Duodenal mucosa (tissue), 2 donors: ENCODE data around the gene PEX5L.

Experiments
- H3K27ac ChIP-seq: one replicate; pipeline ENCODE4 v1.7.0; 2013; ENCODE audit warnings: low read depth, low read length
- H3K27me3 ChIP-seq, 2 donors: one replicate each; pipeline ENCODE4 v1.7.0; 2013; ENCODE audit warnings: low read length in 2 of 2, control low read depth in 1 of 2; ENCODE audit not compliant: insufficient read depth in 2 of 2, control insufficient read depth in 1 of 2
- H3K36me3 ChIP-seq, 2 donors: one replicate each; pipeline ENCODE4 v1.7.0; 2013; ENCODE audit warnings: low read length in 2 of 2, control low read depth in 1 of 2; ENCODE audit not compliant: insufficient read depth in 2 of 2, control insufficient read depth in 1 of 2
- H3K4me1 ChIP-seq, 2 donors: one replicate each; pipeline ENCODE4 v1.7.0; 2013; ENCODE audit warnings: low read length in 2 of 2, control low read depth in 1 of 2; ENCODE audit not compliant: insufficient read depth in 2 of 2, control insufficient read depth in 1 of 2
- H3K4me3 ChIP-seq, 2 donors: one replicate each; pipeline ENCODE4 v1.7.0; 2013; ENCODE audit warnings: low read length in 2 of 2, low read depth in 1 of 2
- H3K9ac ChIP-seq, 2 donors: one replicate each; pipeline ENCODE4 v1.7.0; 2013; ENCODE audit warnings: low read length in 2 of 2, low read depth in 1 of 2
- H3K9me3 ChIP-seq, 2 donors: one replicate each; pipeline ENCODE4 v1.7.0; 2013; ENCODE audit warnings: low read length in 2 of 2, control low read depth in 1 of 2; ENCODE audit not compliant: control insufficient read depth in 1 of 2

PEX5L gene

DNA sequence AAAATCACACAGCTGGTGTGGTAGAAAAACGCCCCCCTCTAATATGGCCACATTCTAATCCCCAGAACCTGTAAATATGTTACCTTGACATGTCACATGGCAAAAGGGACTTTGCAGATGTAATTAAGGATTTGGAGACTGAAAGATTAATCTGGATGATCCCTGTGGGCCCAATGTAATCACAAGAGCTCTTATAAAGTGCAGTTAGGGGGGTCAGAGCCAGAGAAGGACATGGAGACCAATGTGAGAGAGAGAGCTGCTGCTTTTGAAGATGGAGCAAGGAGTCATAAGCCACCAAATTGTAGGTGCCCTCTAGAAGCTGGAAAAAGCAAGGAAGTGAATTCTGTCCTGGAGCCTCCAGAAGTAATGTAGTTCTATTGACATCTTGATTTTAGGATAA lies 152.6 kb downstream of the PEX5L start:
- no peaks in the 10 kb centered on the region for H3K4me1 ChIP-seq
- no peaks in the 10 kb centered on the region for H3K9me3 ChIP-seq
- no peaks in the 10 kb centered on the region for H3K27me3 ChIP-seq
- no peak overlapping the region for H3K27ac ChIP-seq
- no peak overlapping the region for H3K9ac ChIP-seq
- H3K4me3 ChIP-seq, result no peak overlapping the region
- H3K36me3 ChIP-seq, result no peaks in the 10 kb centered on the region

DNA sequence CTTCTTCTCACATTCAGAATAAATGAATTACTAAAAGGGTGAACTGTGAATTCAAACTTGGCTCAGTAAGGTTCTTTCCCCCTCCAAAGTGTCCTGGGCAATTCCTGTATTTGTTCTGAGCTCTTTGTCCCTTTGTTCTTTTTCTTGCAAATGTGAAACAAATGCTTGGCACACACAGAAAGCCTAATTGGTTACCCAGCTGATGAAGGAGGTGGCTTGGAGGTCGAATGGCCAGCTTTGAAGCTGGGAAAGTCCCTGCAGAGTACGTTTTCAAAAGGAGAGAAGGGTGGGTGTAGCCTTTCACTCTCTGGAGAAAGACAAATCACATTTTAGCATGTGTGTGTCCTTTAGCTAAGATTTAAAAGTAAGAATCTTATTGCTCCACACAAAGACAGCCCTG lies 154.4 kb downstream of the PEX5L start:
- no peaks in the 10 kb centered on the region for H3K9me3 ChIP-seq
- H3K27ac ChIP-seq, result no peak overlapping the region
- H3K36me3 ChIP-seq, result no peaks in the 10 kb centered on the region
- no peaks in the 10 kb centered on the region for H3K4me1 ChIP-seq
- no peak overlapping the region for H3K4me3 ChIP-seq
- no peak overlapping the region for H3K9ac ChIP-seq
- H3K27me3 ChIP-seq, result no peaks in the 10 kb centered on the region

DNA sequence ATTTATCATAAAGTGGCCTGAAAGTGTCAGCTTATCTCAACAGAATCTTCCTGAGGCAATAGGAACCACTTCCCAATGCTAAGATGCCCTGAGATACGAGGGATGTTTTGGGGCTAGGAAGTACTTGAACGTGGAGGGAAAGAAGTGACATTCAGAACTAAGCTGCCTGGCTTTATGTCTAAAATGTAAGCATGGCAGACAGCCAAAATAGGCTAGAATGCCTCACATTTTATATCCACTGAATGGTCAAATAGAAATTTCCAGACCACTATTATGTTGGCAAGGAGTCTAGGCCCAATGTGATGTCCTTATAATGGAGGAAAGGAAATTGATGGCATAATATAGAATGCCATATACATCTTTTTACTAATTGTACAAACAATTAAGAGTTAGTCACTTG lies 154.9 kb downstream of the PEX5L start:
- no peak overlapping the region for H3K4me3 ChIP-seq
- no peak overlapping the region for H3K9ac ChIP-seq
- no peak overlapping the region for H3K27ac ChIP-seq
- H3K36me3 ChIP-seq, result no peaks in the 10 kb centered on the region
- no peaks in the 10 kb centered on the region for H3K27me3 ChIP-seq
- H3K9me3 ChIP-seq, result no peaks in the 10 kb centered on the region
- no peaks in the 10 kb centered on the region for H3K4me1 ChIP-seq

DNA sequence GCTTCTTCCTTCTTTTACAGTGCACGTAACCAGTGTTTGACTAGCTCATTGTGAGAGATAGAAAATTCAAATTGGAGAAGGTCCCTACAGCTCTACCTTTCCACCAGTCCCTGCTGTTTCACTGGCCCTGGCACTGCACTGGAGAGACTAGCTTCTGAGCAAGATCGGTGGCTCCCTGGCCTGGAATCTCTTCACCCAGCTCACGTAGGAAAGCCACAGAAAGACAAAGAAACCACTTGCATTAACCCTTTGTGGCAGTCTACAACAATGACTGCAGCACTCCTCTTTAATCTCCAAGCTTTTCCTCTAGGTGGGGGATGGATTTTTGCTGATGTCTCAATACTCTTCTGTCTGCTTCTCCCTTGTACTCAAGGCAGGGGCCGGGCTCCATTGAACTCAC lies 155.9 kb downstream of the PEX5L start:
- Histone ChIP-seq H3K36me3 (no peaks in the 10 kb centered on the region), H3K9ac (no peak overlapping the region), H3K9me3 (no peaks in the 10 kb centered on the region), H3K4me3 (no peak overlapping the region), H3K27me3 (no peaks in the 10 kb centered on the region), H3K27ac (no peak overlapping the region), H3K4me1 (no peaks in the 10 kb centered on the region)

DNA sequence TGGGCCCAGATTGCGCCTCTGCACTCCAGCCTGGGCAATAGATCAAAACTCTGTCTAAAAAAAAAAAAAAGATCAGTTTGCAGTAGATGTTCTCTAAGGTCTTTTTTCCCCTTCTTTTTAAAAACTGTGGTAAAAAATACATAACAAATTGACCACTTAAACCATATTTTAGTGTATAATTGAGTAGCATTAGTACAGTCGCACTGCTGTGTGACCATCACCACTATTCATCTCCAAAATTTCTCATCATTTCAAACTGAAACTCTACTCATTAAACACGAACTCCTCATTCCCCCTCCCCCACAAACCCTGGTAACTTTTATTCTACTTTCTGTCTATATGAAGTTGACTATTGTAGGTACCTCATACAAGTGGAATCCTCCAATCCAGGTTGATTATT lies 160.3 kb downstream of the PEX5L start:
- H3K27ac ChIP-seq, result no peak overlapping the region
- no peaks in the 10 kb centered on the region for H3K4me1 ChIP-seq
- no peaks in the 10 kb centered on the region for H3K27me3 ChIP-seq
- no peak overlapping the region for H3K9ac ChIP-seq
- no peak overlapping the region for H3K4me3 ChIP-seq
- H3K36me3 ChIP-seq, result no peaks in the 10 kb centered on the region
- no peaks in the 10 kb centered on the region for H3K9me3 ChIP-seq

DNA sequence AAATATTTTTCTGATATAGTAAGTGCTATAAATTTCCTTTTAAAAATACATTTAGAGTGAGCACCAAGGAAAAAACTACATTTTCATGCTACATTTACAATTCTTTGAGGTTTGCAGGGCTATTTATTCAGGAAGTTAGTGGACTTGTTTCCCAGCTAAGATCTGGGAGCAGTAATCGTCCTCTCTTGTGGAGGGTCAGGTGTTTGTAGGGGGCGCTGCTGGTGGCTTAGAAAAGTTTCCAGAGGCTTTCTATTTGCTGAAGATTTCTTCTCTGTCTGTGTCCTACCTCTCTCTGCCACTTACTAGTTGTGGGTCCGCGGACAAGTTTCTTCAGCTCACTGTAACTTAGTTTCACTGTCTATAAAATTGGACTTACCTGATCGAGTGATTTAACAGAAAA lies 163.9 kb downstream of the PEX5L start:
- no peaks in the 10 kb centered on the region for H3K9me3 ChIP-seq
- H3K9ac ChIP-seq, result no peak overlapping the region
- no peaks in the 10 kb centered on the region for H3K4me1 ChIP-seq
- no peak overlapping the region for H3K27ac ChIP-seq
- H3K4me3 ChIP-seq, result no peak overlapping the region
- H3K27me3 ChIP-seq, result no peaks in the 10 kb centered on the region
- no peaks in the 10 kb centered on the region for H3K36me3 ChIP-seq

DNA sequence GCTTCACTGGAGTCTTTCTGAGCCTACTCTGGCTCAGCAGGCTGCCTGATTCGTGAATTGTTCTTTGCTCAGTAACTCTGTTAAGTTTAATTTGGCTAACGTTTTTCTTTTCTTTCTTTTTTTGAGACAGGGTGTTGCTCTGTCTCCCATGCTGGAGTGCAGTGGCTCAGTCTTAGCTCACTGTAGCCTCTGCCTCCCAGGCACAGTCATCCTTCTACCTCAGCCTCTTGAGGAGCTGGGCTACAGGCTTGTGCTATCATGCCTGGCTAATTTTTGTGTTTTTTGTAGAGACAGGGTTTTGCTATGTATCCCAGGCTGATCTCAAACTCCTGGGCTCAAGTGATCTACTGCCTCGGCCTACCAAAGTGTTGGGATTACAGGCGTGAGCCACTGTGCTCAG lies 165.0 kb downstream of the PEX5L start:
- H3K9me3 ChIP-seq, result no peaks in the 10 kb centered on the region
- no peak overlapping the region for H3K4me3 ChIP-seq
- no peaks in the 10 kb centered on the region for H3K36me3 ChIP-seq
- no peaks in the 10 kb centered on the region for H3K27me3 ChIP-seq
- no peaks in the 10 kb centered on the region for H3K4me1 ChIP-seq
- H3K9ac ChIP-seq, result no peak overlapping the region
- no peak overlapping the region for H3K27ac ChIP-seq

DNA sequence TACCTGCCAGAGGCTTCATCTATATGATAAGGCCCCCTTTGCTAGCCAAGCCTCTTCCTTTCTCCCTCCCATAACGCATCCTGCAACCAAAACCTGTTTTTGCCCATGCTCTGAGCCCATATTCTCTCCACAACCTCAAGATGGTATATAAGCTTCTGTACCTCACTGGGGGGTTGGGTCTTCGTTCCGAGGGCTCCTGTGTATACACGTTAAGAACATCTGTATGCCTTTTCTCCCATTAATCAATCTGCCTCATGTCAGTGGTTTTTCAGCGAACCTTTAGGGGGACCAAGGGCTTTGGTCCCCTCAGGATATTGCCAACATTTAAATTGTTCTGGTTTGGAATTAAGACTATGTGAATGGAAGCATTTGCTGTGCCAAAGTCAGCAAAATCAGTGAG lies 168.0 kb downstream of the PEX5L start:
- Histone ChIP-seq H3K27me3 (no peaks in the 10 kb centered on the region), H3K27ac (no peak overlapping the region), H3K4me1 (no peaks in the 10 kb centered on the region)

DNA sequence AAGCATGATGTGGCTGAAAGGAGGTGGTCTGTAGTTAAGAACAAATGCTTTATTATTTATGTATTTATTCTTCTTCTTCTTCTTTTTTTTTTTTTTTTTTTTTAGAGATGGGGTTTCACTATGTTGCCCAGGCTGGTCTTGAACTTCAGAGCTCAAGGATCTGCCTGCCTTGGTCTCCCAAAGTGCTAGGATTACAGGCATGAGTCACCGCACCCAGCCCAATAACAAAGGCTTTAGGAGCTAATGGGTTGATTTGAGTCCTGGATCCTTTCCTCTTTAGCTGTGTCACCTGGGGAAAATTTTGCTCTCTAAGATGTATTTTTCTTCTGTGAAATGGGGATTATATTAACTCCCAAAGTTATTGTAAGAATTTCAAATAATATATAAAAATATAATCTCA lies 168.8 kb downstream of the PEX5L start:
- Histone ChIP-seq H3K27ac (no peak overlapping the region), H3K36me3 (no peaks in the 10 kb centered on the region), H3K9me3 (no peaks in the 10 kb centered on the region), H3K9ac (no peak overlapping the region), H3K4me3 (no peak overlapping the region), H3K27me3 (no peaks in the 10 kb centered on the region), H3K4me1 (no peaks in the 10 kb centered on the region)

More for the DNA sequence above, 168.0 kb downstream of the PEX5L start:
- no peak overlapping the region for H3K9ac ChIP-seq
- H3K4me3 ChIP-seq, result no peak overlapping the region
- H3K36me3 ChIP-seq, result no peaks in the 10 kb centered on the region
- H3K9me3 ChIP-seq, result no peaks in the 10 kb centered on the region

DNA sequence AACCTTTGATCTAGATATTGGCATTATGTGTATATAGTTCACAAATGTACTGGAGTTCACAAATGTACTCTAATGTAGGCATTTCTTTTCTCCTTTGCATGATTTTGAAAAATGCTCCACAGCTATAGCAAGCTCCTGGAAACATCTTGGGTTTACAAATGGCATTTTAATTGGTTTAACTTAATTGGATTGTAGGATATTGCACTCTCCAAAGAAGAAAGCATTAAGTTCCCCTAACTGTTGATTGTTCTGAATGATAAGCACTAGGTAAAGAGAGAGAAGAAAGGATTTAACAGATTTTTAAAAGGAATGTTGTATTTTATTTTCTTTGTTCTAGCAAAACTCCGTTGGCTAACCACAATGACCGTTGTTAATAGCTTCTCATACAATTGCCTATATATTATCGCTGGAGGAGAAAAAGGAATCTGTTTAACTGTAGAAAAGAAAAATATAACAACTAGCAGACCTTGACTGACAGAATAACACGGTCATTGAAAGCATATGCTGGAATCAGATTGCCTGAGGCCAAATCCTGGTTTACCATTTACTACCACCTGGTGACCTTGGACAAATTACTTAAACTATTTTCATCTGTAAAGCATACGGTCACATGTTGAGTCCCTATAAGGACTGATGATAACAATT lies 170.8 kb downstream of the PEX5L start:
- no peak overlapping the region for H3K9ac ChIP-seq
- H3K27ac ChIP-seq, result no peak overlapping the region
- H3K4me3 ChIP-seq, result no peak overlapping the region
- no peaks in the 10 kb centered on the region for H3K4me1 ChIP-seq
- no peaks in the 10 kb centered on the region for H3K27me3 ChIP-seq
- H3K36me3 ChIP-seq, result no peaks in the 10 kb centered on the region
- no peaks in the 10 kb centered on the region for H3K9me3 ChIP-seq

DNA sequence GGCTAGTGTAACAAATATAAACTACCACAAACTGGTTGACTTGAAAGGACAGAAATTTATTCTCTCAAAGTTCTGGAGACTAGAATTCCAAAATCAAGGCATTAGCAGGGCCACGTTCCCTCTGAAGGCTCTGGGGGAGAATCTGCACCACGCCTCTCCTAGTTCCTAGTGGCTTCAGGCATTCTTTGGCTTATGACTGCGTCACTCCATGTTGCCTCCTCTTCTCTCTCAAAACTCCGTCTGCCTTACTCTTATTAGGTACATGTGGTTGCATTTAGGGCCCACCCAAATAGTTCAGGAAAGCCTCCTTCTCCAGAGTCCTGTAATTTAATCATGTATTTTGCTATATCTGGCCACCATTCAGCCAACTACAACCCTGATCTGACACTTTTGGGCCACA lies 174.8 kb downstream of the PEX5L start:
- Histone ChIP-seq H3K9me3 (no peaks in the 10 kb centered on the region), H3K4me1 (no peaks in the 10 kb centered on the region), H3K4me3 (no peak overlapping the region), H3K27me3 (no peaks in the 10 kb centered on the region), H3K27ac (no peak overlapping the region), H3K9ac (no peak overlapping the region), H3K36me3 (no peaks in the 10 kb centered on the region)
